Activated naive CD4-positive, alpha-beta T cell treated with anti-CD3 and anti-CD28 coated beads, Interleukin-2, amount 50 U/mL, for 24 hours (primary cell): Measurements from ENCODE around the gene BGN.

Source experiments
- H3K27ac Mint-ChIP-seq: one replicate; pipeline ENCODE4 v1.8.0; 2021; ENCODE audit warnings: mild to moderate bottlenecking, mixed read lengths
- H3K27me3 Mint-ChIP-seq: one replicate; pipeline ENCODE4 v1.8.0; 2021; ENCODE audit warnings: mixed read lengths
- H3K36me3 Mint-ChIP-seq: one replicate; pipeline ENCODE4 v1.8.0; 2021; ENCODE audit warnings: mixed read lengths
- H3K4me1 Mint-ChIP-seq: one replicate; pipeline ENCODE4 v1.8.0; 2021; ENCODE audit warnings: mixed read lengths
- H3K4me3 Mint-ChIP-seq: one replicate; pipeline ENCODE4 v1.8.0; 2021; ENCODE audit warnings: mild to moderate bottlenecking, mixed read lengths
- H3K9me3 Mint-ChIP-seq: one replicate; pipeline ENCODE4 v1.8.0; 2021; ENCODE audit warnings: mixed read lengths

The BGN gene

GRCh38 chrX:153494541-153495361 is at the start of gene BGN:
TSS of gene BGN (plus strand) at chrX:153494980. CDS start at chrX:153504632, 9,652 bp downstream.
- no peak within 1 kb of the TSS for H3K27ac Mint-ChIP-seq
- no peak within 1 kb of the TSS for H3K4me3 Mint-ChIP-seq

GRCh38 chrX:153445106-153445855 is 49.5 kb upstream of the BGN start:
- H3K4me3 Mint-ChIP-seq, result no peak overlapping the region
- H3K27me3 Mint-ChIP-seq, result no peaks in the 10 kb centered on the region
- no peak overlapping the region for H3K27ac Mint-ChIP-seq
- H3K4me1 Mint-ChIP-seq, result no peaks in the 10 kb centered on the region
- no peaks in the 10 kb centered on the region for H3K36me3 Mint-ChIP-seq
- no peaks in the 10 kb centered on the region for H3K9me3 Mint-ChIP-seq

More at GRCh38 chrX:153494541-153495361, at the start of gene BGN:
- no peaks in the 10 kb centered on the region for H3K9me3 Mint-ChIP-seq
- H3K4me1 Mint-ChIP-seq, result no peaks in the 10 kb centered on the region
- H3K36me3 Mint-ChIP-seq, result no peaks in the 10 kb centered on the region
- no peaks in the 10 kb centered on the region for H3K27me3 Mint-ChIP-seq

- H3K4me1 Mint-ChIP-seq, result no peaks in the 10 kb centered on the region
- no peak within 1 kb of the TSS for H3K27ac Mint-ChIP-seq
- H3K36me3 Mint-ChIP-seq, result no peaks in the 10 kb centered on the region
- no peak within 1 kb of the TSS for H3K4me3 Mint-ChIP-seq
- H3K27me3 Mint-ChIP-seq, result no peaks in the 10 kb centered on the region
- H3K9me3 Mint-ChIP-seq, result no peaks in the 10 kb centered on the region
These were observed 48.7 kb upstream of the BGN start, which contains the start of gene TREX2 for GRCh38 chrX:153445856-153446635. TSS of gene TREX2 (minus strand) at chrX:153446056. CDS start at chrX:153445430, 626 bp downstream.

- Mint-ChIP-seq H3K36me3 (no peaks in the 10 kb centered on the region), H3K27me3 (no peaks in the 10 kb centered on the region), H3K4me1 (no peaks in the 10 kb centered on the region), H3K27ac (no peak overlapping the region), H3K4me3 (no peak overlapping the region), H3K9me3 (no peaks in the 10 kb centered on the region)
These were observed 48.2 kb upstream of the BGN start for GRCh38 chrX:153446636-153446936.

- Mint-ChIP-seq H3K4me1 (no peaks in the 10 kb centered on the region), H3K27ac (no peak overlapping the region), H3K4me3 (no peak overlapping the region), H3K9me3 (no peaks in the 10 kb centered on the region), H3K36me3 (no peaks in the 10 kb centered on the region), H3K27me3 (no peaks in the 10 kb centered on the region)
These were observed 47.7 kb upstream of the BGN start for GRCh38 chrX:153446950-153447580.

GRCh38 chrX:153447581-153447960 is 47.2 kb upstream of the BGN start:
- H3K36me3 Mint-ChIP-seq, result no peaks in the 10 kb centered on the region
- H3K9me3 Mint-ChIP-seq, result no peaks in the 10 kb centered on the region
- no peak overlapping the region for H3K27ac Mint-ChIP-seq
- no peak overlapping the region for H3K4me3 Mint-ChIP-seq
- no peaks in the 10 kb centered on the region for H3K27me3 Mint-ChIP-seq
- H3K4me1 Mint-ChIP-seq, result no peaks in the 10 kb centered on the region

- no peak overlapping the region for H3K4me3 Mint-ChIP-seq
- no peaks in the 10 kb centered on the region for H3K4me1 Mint-ChIP-seq
- no peaks in the 10 kb centered on the region for H3K27me3 Mint-ChIP-seq
- no peak overlapping the region for H3K27ac Mint-ChIP-seq
- H3K9me3 Mint-ChIP-seq, result no peaks in the 10 kb centered on the region
- H3K36me3 Mint-ChIP-seq, result no peaks in the 10 kb centered on the region
These were observed 46.0 kb upstream of the BGN start for GRCh38 chrX:153448556-153449367.

- Mint-ChIP-seq H3K27me3 (no peaks in the 10 kb centered on the region), H3K36me3 (no peaks in the 10 kb centered on the region), H3K9me3 (no peaks in the 10 kb centered on the region), H3K4me3 (no peak overlapping the region), H3K27ac (no peak overlapping the region), H3K4me1 (no peaks in the 10 kb centered on the region)
These were observed 45.2 kb upstream of the BGN start for GRCh38 chrX:153449368-153450113.

- no peak overlapping the region for H3K4me3 Mint-ChIP-seq
- H3K27ac Mint-ChIP-seq, result no peak overlapping the region
- H3K36me3 Mint-ChIP-seq, result no peaks in the 10 kb centered on the region
- no peaks in the 10 kb centered on the region for H3K27me3 Mint-ChIP-seq
- no peaks in the 10 kb centered on the region for H3K4me1 Mint-ChIP-seq
- H3K9me3 Mint-ChIP-seq, result no peaks in the 10 kb centered on the region
These were observed 44.4 kb upstream of the BGN start for GRCh38 chrX:153450114-153450948.

GRCh38 chrX:153450949-153451277 is 43.9 kb upstream of the BGN start:
- H3K9me3 Mint-ChIP-seq, result no peaks in the 10 kb centered on the region
- no peaks in the 10 kb centered on the region for H3K27me3 Mint-ChIP-seq
- no peak overlapping the region for H3K27ac Mint-ChIP-seq
- H3K4me1 Mint-ChIP-seq, result no peaks in the 10 kb centered on the region
- H3K4me3 Mint-ChIP-seq, result no peak overlapping the region
- no peaks in the 10 kb centered on the region for H3K36me3 Mint-ChIP-seq

GRCh38 chrX:153454901-153455550 is 39.8 kb upstream of the BGN start:
- H3K4me1 Mint-ChIP-seq, result no peaks in the 10 kb centered on the region
- H3K9me3 Mint-ChIP-seq, result no peaks in the 10 kb centered on the region
- H3K4me3 Mint-ChIP-seq, result no peak overlapping the region
- peaks cover 3% of the 10 kb centered on the region for H3K36me3 Mint-ChIP-seq
- H3K27ac Mint-ChIP-seq, result no peak overlapping the region
- no peaks in the 10 kb centered on the region for H3K27me3 Mint-ChIP-seq

- no peaks in the 10 kb centered on the region for H3K27me3 Mint-ChIP-seq
- H3K4me1 Mint-ChIP-seq, result no peaks in the 10 kb centered on the region
- H3K9me3 Mint-ChIP-seq, result no peaks in the 10 kb centered on the region
- H3K36me3 Mint-ChIP-seq, result peaks cover 3% of the 10 kb centered on the region
- no peak overlapping the region for H3K27ac Mint-ChIP-seq
- no peak overlapping the region for H3K4me3 Mint-ChIP-seq
These were observed 39.2 kb upstream of the BGN start for GRCh38 chrX:153455571-153455970.

GRCh38 chrX:153456161-153456560 is 38.6 kb upstream of the BGN start:
- no peak overlapping the region for H3K27ac Mint-ChIP-seq
- H3K4me3 Mint-ChIP-seq, result no peak overlapping the region

More at GRCh38 chrX:153456161-153456560, 38.6 kb upstream of the BGN start:
- Mint-ChIP-seq H3K36me3 (peaks cover 3% of the 10 kb centered on the region), H3K9me3 (no peaks in the 10 kb centered on the region), H3K27me3 (no peaks in the 10 kb centered on the region), H3K4me1 (no peaks in the 10 kb centered on the region)
